ENCODE data around the gene NOTCH1.

GRCh38 chr9:136584934-136585333 lies 39.1 kb upstream of the NOTCH1 start:
- TF ChIP-seq CTCF (IDR thresholded peaks at IDR 0.05) (no peak), POLR2A (IDR thresholded peaks at IDR 0.05) (no peak)

Data from body of pancreas (tissue), 4 donors.